Activated CD8-positive, alpha-beta memory T cell treated with anti-CD3 and anti-CD28 coated beads for 48 hours (primary cell): ENCODE results near the gene INTS6.
A peak's percentile ranks its signal among the peaks of the same experiment; 100 is the strongest.

Experiments used
- DNase-seq, 3 experiments: peaks; one replicate each; pipeline ENCODE4 v3.0.0-alpha.2; 2020; ENCODE audit warnings: low read depth in 2 of 3, low spot score in 2 of 3

INTS6 gene

DNA sequence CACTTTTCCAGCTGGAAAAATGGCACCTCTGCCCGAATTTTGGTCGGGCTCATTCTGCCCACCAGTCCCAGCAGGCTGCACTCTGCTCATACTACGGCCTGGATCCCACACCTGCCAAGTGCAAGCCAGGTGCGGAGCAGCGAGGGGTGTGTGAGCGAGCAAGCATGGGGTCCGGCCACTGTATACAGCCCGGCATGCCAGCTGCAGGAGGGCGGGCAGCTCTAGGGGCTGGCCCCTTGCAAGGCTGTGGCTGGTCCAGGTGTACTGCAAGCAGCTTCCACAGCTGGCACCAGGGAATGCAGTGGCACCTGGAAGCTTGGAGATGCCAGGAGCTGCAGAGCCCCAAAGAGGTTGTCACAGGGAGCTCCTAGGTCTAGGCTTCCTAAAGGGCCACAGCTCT lies 2.7 kb upstream of the INTS6 start:
- DNase-seq, result no peak

DNA sequence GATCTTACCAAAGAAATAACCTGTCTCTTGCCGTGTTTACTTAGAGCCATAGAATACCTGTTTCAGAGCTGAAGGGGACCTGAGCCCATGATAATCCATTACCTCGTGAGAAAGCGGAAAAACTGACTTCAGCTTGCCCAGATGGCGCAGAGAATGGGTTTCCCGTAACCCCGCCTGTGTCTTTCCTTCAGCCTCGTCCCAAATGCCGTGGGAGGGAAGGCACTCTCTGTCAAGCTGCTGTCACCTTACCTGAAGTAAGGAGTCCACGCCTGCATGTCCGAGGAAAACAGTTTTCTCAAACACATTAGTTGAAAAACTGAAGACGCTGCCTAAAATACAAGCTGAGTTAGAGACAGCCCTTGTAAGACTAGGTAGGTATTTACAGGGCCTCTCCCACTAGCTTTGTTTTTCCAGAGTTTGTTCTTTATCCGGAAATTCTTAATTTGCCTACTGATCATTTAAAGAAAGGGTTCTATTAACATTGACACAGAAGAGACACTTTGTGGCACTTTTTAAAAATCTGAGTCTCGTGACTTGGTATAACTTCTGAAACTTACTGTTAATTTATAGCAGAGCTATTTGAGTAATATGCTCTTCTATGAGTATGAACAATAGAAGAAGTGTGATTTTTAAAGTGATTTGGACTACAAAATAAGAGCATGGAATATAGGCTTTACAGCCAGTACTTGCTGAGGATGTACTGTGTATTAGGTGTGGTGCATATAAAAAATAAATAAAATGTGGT lies 1.3 kb upstream of the INTS6 start:
- DNase-seq, result peak in 1 of 3 experiments; percentile 20

DNA sequence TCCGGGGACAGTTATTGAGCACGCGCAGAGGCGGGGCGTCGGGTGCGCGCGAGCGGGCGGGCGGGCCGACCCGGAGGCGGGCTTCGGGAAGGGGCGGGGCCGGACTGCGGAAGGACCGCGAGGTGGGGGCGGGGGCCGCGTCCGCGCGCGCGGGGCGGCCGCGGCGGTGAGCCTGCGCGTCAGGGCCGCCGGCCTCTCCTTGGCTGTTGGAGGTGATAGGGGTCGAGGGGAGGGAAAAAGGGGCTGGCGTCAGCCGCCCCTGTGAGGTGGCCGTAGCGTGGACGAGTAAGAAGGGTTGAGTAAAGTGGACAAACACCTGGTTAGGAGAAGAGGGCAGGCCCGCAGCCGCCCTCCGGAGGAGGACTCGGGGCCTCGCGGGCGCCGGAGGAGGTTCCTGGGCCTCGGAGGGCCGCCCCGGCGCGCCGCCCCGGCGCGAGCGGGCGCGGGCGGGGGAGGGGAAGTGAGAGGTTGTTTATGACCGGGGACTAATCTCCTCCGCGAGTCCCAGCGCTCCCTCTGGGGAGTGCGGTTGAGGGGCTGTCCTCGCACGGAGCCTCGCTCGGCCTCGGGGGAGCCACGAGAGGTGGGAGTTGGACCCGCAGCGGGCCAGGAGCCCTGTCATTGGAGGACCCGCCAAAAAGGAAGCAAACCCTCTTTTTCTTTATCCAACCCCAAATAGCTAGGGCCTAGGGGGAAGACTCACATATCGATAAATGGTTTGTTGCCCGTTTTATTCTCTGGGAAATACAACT lies 547 bp upstream of the INTS6 start:
- DNase-seq, result peak; percentile 51 to 80 (median 66)

DNA sequence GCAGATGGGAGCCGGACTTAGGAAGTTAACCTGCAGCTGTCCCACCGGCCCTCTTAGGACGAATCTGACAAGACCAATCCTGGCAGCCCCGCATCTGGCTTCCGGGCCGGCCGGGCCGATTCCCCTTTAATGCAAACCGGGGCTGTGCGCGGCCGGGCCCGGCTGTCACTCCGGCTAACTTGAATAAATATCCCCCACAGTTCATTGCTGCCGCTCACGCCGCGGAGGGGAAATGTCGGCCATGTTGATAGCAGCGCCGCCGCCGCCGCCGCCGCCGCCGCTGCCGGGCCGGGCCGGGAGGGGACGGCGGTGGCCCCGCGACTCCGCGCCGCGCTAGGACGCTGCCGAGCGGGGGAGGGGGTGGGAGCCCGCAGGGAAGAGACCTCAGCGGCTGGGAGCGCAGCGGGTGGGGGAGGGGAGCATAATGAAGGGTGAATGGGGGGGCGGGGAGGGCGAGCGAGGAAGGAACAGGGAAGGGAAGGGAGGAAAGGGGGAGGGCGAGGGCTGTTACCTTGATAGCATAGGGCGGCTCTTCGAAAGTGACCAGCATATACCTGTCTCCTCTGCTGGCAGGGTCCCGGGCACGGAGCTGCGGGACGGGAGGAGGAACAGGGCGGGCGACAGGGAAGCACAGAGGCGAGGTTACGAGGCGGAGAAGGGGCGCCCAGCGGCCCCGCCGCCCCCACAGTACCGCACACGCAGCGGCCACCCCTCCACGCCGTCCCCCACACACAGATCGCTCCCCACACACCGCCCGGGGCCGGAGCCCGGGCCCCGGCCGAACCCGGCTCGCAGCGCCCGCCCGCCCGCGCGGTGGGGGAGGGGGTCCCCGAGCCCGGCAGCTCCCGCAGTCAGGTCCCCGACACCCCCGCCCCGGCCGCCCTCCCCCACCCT lies 1.1 kb downstream of the INTS6 start:
- DNase-seq, result peak; percentile 57 to 64 (median 63)

DNA sequence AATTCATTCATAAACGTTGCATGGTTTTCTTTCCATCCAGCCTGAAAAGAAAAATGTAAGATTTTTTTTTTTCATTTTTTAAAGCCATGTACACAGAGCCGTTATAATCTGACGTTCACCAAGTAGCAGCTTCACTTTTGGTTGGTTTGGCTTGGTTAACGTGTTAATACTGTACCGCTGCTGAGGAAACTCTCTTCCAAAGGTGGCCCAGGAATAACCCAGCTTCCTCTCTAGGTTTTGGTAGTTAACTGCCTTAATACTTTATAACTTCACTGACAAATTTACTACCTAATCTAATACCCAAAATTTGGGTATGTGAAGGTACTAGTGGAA lies 1.7 kb downstream of the INTS6 start:
- no peak for DNase-seq

DNA sequence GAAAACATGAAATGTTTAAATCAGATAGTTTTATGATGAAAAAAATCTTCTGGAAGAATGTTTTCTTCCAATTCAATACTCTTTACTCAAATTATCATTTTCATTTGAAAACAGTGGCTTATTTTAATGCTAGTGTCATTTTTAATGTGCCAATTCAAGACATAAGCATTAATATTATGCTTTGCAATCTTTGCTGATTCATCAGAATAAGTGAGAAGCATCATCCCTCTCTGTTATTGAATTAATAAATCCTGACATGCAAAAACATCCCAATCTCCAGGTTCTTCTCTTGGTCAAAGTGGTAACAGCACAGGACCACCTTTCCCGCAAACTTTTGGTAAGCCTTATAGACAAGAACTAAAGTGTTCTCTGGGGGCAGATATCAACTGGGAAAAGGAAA lies 3.8 kb downstream of the INTS6 start:
- no peak for DNase-seq

DNA sequence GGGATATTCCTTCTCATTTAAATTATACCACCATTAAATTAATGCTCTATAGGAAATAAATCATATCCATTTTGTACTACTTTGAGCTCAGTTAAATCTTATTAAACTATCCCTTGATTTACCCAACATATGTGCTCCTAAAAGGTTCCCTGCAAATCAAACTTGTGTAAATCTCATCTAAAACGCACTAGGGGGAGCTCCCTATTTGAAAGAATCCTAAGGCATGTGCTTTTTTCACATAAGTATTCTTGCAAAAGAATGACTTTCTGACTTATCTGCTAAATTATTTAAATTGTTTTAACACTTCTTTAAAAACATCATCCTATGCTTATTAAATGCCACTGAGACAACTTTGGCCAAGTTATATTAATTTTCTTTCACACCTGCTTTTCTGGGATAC lies 7.9 kb downstream of the INTS6 start:
- DNase-seq, result no peak

DNA sequence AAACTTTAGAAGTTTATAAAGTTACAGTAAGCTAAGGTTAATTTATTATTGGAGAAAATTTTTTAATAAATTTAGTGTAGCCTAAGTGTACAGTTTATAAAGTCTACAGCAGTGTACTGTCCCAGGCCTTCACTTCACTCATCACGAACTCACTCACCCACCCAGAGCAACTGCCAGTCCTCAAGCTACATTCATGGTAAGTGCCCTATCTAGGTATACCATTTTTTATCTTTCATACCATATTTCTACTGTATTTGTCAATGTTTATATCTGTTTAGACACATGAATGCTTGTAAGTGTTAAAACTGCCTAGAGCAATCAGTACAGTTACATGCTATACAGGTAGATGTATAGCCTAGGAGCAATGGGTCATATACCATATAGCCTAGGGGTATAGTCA lies 12.5 kb downstream of the INTS6 start:
- DNase-seq, result no peak

DNA sequence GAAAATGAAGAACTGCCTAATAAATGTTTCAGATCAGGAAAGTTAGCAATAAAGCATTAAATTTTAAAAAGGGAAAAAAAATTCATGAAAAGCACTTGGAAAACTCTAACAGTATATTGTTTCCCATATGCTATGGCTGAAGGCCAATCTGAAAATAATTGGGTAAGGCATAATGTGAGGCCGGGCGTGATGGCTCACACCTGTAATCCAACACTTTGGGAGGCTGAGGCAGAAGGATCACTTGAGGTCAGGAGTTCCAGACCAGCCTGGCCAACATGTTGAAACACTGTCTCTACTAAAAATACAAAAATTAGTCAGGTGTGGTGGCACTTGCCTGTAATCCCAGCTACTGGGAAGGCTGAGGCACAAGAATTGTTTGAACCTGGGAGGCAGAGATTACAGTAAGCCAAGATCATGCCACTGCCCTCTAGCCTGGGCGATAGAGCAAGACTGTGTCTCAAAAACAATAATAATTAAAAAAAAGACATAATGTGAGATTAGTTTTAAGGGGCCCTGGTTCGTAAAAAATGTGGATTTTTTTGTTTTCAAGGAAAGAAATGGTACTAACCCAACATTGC lies 15.2 kb downstream of the INTS6 start:
- no peak for DNase-seq

DNA sequence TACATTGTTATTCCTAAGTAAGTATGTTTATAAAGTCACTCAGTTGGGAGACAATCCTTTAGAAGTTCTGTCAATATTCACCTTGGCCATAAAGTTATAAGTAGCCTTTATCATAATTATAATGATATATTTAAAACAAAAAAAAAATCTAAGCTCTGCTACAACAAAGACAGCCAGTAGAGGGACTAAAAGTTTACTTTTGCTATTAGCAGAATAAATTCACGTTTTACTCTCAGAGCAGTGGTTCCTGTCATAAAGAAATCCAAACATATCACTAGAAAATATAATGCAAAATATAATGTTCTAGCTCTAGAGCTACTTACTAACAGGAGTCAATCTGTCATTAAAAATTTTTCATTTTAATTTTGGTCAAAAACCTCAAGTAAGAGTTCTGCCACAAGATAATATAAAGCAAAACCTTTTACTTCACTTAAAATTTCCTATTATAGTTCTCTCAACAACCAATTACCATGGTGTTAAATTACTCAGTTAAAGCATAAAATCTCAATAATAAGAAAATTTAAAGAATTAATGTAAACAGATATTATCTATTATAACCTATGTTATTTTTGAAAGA lies 17.7 kb downstream of the INTS6 start:
- DNase-seq, result no peak

DNA sequence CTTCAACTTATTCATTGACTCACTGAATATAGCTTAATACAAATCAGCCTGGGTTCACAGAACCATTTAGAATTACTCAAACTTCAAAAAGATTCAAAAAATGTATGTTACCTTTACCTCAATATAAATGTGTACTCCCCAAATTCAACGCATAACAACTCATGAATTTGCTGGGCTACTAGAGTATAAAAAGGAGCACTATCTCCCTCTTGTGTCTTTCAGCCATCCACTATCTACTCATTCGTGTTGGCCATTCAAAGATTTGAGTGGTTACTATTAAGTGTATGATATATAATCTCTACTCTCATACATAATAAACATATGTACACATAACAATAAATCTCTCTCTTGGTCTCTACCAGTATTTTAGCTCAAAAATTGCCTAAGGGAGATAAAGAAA lies 20.3 kb downstream of the INTS6 start:
- DNase-seq, result no peak

DNA sequence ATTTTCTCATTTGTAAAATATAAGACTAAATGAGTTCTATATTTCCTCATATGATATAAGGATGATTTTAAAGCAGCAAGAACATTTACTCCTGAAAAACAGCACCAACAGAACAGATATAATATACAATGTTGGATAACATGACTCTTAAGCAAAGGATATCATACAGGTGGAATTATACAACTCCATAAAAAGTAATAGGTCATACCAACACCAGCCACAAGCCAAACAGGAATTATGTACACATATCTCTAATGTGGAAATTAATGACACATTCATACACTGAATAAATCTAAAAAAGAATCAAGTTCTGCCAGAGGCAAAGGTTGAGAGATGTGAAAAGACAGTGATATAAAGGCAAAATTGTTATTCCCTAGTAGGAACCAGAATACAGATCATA lies 25.9 kb downstream of the INTS6 start:
- DNase-seq, result no peak

DNA sequence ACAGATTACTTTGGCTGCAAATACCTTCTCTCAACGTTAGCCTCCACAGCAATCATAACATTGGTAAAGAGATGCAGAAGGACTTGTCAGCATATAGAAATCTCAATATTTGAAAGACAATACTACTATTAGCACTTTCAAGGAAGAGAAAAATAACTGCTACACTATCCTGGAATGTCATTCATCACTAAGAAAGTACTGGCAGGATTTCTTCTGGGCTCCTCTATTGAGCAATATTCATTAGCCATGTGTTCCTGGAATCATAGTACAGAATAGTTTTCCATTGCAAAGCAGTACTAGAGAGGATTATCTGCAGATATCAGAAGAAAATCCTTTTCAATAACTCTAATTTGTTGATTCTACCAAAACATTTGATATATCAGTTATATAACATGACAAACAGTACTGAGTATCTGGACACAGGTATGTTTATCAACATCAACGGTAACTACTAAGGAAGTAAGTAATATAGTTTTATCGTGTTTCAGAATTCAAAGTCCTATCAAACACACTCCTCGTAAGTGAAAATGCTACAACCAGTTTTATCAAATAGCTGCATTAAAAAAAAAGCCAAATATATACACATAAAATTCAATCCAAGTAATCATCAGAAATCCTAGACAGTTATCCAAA lies 27.3 kb downstream of the INTS6 start:
- DNase-seq, result no peak

DNA sequence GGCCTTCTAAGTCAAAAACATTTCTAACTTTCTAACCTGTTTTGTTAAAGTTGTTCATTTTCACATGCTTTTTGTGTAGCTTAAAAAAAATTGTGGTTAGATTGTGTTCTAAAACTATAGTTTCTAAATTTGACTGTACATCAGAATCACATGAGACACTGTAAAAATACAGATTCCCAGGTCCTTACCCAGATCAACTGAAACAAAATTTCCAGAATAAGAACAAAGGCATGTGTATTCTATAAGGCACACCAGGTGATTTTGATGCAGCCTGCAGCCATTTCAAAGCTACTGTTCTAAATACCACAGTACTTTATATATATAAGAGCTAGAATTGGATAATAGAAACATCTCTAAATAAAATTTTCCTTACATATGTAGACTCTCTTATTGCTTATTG lies 29.1 kb downstream of the INTS6 start:
- DNase-seq, result no peak

DNA sequence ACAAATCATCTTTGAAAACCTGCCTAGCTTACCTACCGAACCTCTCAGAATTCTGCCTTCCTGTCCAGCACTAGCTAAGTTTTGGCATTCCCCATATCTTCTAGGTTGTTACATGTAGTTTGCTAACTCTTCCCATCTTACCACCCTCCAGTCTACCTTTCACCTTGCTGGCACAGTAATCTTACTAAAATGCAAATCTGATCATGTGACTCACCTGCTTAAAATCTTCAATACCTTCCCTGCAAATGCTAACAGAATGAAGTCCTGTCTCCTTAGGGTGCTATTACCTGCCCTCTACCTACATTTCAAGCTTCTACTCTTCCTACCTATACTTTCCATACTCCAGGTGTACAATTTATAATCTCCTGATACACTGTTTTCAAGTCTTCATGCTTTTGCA lies 30.4 kb downstream of the INTS6 start:
- DNase-seq, result no peak

DNA sequence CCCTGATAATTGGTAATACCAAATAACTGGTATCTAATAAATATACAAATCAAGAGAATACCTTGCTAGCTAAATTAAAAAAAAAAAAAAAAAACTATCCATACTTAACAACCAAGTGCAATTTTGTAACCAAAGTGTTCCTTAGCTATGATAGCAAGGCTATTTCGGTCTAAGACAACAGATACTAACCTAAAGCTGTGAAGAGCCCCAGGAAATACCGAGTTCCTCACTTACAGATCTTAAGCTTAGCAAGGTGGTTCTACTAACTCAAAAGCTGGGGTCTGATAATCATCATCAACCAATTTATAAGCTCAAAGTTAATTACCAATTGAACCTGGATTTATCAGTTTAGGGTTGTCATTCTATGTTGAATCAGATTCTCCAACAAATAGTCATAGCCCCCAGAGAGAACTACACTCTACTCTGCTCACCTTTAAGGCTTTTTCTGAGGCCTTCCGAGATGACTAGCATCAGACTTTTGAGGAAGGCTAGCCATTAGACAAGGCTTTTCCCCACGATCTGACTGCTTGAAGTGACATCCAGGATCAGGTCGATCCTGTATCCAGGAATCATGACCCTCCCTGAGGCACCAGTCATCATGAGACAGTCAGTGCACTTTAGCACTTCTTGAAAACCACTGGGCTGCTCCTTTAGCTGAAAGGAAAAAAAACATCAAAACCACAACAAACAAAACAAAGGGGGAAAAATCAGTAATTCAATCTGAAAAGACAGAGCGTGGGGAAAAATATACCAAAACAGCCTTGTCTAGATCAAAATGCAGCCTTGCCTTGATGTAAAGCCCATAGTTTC lies 31.9 kb downstream of the INTS6 start:
- DNase-seq, result no peak

DNA sequence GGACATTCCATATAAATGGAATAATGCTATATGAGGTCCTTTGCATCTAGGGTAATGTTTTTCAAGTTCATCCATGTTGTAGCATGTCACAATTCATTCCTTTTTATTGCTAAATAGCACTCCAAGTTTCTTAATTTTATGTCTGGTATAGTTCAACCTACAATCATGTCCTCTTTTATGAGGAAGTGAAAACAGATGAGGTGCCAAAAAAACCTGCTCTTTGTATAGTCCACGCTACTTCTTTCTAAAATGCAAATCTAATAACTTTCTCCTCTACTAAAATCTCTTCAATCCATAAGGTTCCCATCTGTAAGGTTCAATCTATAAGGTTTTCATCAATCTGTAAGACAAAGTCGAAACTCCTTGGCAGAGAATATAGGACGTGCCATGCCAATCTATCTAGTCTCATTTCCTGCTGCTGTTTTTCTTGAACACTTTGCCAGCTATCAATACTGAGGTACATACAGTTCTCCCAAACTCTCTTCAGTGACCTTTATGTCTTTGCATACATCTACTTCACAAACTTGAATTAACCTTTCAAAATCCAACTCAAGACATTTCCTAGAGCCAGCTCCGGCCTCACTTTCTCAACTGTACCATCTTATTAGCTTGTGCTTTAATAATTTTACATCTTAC lies 33.7 kb downstream of the INTS6 start:
- DNase-seq, result no peak

DNA sequence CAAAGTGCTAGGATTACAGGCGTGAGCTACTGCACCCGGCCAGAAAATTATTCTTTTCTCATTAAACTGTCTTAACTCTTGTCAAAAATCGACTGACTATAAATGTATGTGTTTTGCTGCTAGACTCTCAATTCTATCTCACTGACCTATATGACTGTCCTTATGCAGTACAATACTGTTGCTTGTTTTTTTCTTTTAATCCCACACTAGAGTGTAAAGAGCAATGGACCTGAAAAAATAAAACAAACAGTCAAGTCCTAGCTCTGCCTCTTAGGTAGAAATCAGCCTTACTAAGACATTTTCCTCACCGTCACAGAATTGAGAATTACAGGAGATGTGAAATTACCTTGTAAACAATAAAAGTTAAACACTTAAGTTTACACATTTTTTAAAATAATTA lies 35.1 kb downstream of the INTS6 start:
- DNase-seq, result no peak

DNA sequence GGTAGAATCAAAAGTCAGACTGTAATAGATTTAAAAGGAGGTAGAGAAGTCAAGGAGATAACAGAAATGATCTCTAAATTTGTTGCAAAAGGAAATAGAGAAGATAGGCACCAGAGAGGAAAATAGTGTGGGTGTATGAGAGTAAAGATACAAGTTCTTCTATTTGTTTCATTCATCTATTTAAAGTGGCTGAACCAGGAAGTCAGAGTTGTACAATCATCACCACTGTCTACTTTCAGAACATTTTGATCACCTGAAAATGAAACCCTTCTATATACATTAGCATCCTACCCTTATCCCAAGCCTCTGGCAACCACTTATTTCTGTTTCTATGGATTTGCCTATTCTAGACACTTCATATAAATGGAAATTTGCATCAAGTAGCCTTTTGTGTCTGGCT lies 36.7 kb downstream of the INTS6 start:
- DNase-seq, result no peak
